HG02678 (cell line): ENCODE measurements around the gene TUG1.
A peak's percentile ranks its signal among the peaks of the same experiment; 100 is the strongest.

Experiments
- ATAC-seq: cut with Tn5 transposase; IDR thresholded peaks from one replicate; pipeline ENCODE4 v1.9.1; 2021; ENCODE audit warnings: mild to moderate bottlenecking, moderate library complexity; ENCODE audit not compliant: unreplicated experiment

Gene TUG1

GRCh38 chr22:30968924-30969531 is at the start of gene TUG1:
Gene TUG1 (plus strand): TSS chr22:30969265.
- ATAC-seq: peak; percentile 89

- ATAC-seq: no peak
These were observed 49.1 kb upstream of the TUG1 start for GRCh38 chr22:30919973-30920372.

GRCh38 chr22:30920407-30920806 is 48.7 kb upstream of the TUG1 start:
- no peak for ATAC-seq

- no peak for ATAC-seq
These were observed 48.0 kb upstream of the TUG1 start for GRCh38 chr22:30921108-30921507.

GRCh38 chr22:30922151-30922611 is 46.9 kb upstream of the TUG1 start:
- no peak for ATAC-seq

- no peak for ATAC-seq
These were observed 45.7 kb upstream of the TUG1 start for GRCh38 chr22:30923168-30923900.

- no peak for ATAC-seq
These were observed 43.4 kb upstream of the TUG1 start for GRCh38 chr22:30925667-30926066.

GRCh38 chr22:30926706-30927105 is 42.4 kb upstream of the TUG1 start:
- no peak for ATAC-seq

- no peak for ATAC-seq
These were observed 41.3 kb upstream of the TUG1 start for GRCh38 chr22:30927806-30928205.

- no peak for ATAC-seq
These were observed 40.7 kb upstream of the TUG1 start for GRCh38 chr22:30928401-30928800.

- no peak for ATAC-seq
These were observed 38.8 kb upstream of the TUG1 start for GRCh38 chr22:30930228-30930627.

GRCh38 chr22:30931541-30932300 is 37.3 kb upstream of the TUG1 start:
- ATAC-seq: no peak

GRCh38 chr22:30932661-30933060 is 36.4 kb upstream of the TUG1 start:
- no peak for ATAC-seq

GRCh38 chr22:30933457-30933856 is 35.6 kb upstream of the TUG1 start:
- ATAC-seq: no peak

GRCh38 chr22:30934053-30934452 is 35.0 kb upstream of the TUG1 start:
- ATAC-seq: no peak

- no peak for ATAC-seq
These were observed 28.2 kb upstream of the TUG1 start for GRCh38 chr22:30940685-30941362.

GRCh38 chr22:30941363-30941740 is 27.7 kb upstream of the TUG1 start:
- ATAC-seq: no peak

GRCh38 chr22:30943368-30943767 is 25.7 kb upstream of the TUG1 start:
- ATAC-seq: no peak

GRCh38 chr22:30944986-30945385 is 24.1 kb upstream of the TUG1 start:
- no peak for ATAC-seq

GRCh38 chr22:30945653-30946052 is 23.4 kb upstream of the TUG1 start:
- no peak for ATAC-seq

- ATAC-seq: no peak
These were observed 22.7 kb upstream of the TUG1 start for GRCh38 chr22:30946354-30946753.
